ENCODE measurements around the gene VSIG4. TPM values are rescaled to one million over a fixed set of nuclear protein-coding genes. Genes with fewer than 3 reads are reported as not detected.

The VSIG4 gene
- total RNA-seq, 1 donor from 2014 or later = not detected

- DNase-seq (ENCODE audit: low spot score) = no peak
- Histone ChIP-seq H3K4me2 (no peak overlapping the region), H3K36me3 (no peaks in the 10 kb centered on the region), H3F3A (ENCODE audit: low read depth) (no peaks in the 10 kb centered on the region), H3K4me3 (no peak overlapping the region), H3K4me1 (no peaks in the 10 kb centered on the region), H3K27me3 (no peaks in the 10 kb centered on the region), H3K27ac (no peak overlapping the region), H3K9me3 (ENCODE audit: low read depth) (no peaks in the 10 kb centered on the region), H4K20me1 (ENCODE audit: low read depth) (no peaks in the 10 kb centered on the region), H3K79me2 (ENCODE audit: low read depth) (no peaks in the 10 kb centered on the region), H3K9ac (no peak overlapping the region), H2AFZ (replicated peaks) (no peak overlapping the region)
- Mint-ChIP-seq H3K4me3 (no peak overlapping the region), H3K36me3 (no peaks in the 10 kb centered on the region), H3K4me1 (no peaks in the 10 kb centered on the region), H3K9me3 (peaks cover 2% of the 10 kb centered on the region), H3K27ac (no peak overlapping the region), H3K27me3 (ENCODE audit: insufficient read depth, low read depth) (peaks cover under 1% of the 10 kb centered on the region)
- no peak for TF ChIP-seq EZH2 (IDR thresholded peaks at IDR 0.05)
- no peak for TF ChIP-seq CTCF (IDR thresholded peaks at IDR 0.05)
- no peak for TF ChIP-seq EZH2phosphoT487 (IDR thresholded peaks at IDR 0.05)
Observed at GRCh38 chrX:66017659-66018170, 22.2 kb downstream of the VSIG4 start.

- Mint-ChIP-seq H3K27ac (no peak overlapping the region), H3K36me3 (no peaks in the 10 kb centered on the region), H3K9me3 (peaks cover 2% of the 10 kb centered on the region), H3K4me1 (no peaks in the 10 kb centered on the region), H3K4me3 (no peak overlapping the region), H3K27me3 (ENCODE audit: insufficient read depth, low read depth) (peaks cover 2% of the 10 kb centered on the region)
- Histone ChIP-seq H3K27me3 (no peaks in the 10 kb centered on the region), H2AFZ (replicated peaks) (no peak overlapping the region), H3K79me2 (ENCODE audit: low read depth) (no peaks in the 10 kb centered on the region), H3K9ac (no peak overlapping the region), H3K4me1 (no peaks in the 10 kb centered on the region), H3K36me3 (no peaks in the 10 kb centered on the region), H3K9me3 (ENCODE audit: low read depth) (no peaks in the 10 kb centered on the region), H3K27ac (no peak overlapping the region), H3K4me2 (no peak overlapping the region), H4K20me1 (ENCODE audit: low read depth) (no peaks in the 10 kb centered on the region), H3F3A (ENCODE audit: low read depth) (no peaks in the 10 kb centered on the region), H3K4me3 (no peak overlapping the region)
- no peak for DNase-seq (ENCODE audit: low spot score)
- no peak for TF ChIP-seq EZH2 (IDR thresholded peaks at IDR 0.05)
Observed at GRCh38 chrX:66016905-66017658, 22.8 kb downstream of the VSIG4 start.

- no peaks in the 10 kb centered on the region for H3K36me3 ChIP-seq
- Mint-ChIP-seq H3K27me3 (ENCODE audit: insufficient read depth, low read depth) (peaks cover 2% of the 10 kb centered on the region), H3K4me1 (no peaks in the 10 kb centered on the region), H3K36me3 (no peaks in the 10 kb centered on the region), H3K27ac (no peak overlapping the region), H3K4me3 (no peak overlapping the region), H3K9me3 (peaks cover 2% of the 10 kb centered on the region)
- no peak for TF ChIP-seq EZH2 (IDR thresholded peaks at IDR 0.05)
- no peak for TF ChIP-seq CTCF (IDR thresholded peaks at IDR 0.05)
- no peak for TF ChIP-seq EZH2phosphoT487 (IDR thresholded peaks at IDR 0.05)
- no peaks in the 10 kb centered on the region for H3K79me2 ChIP-seq (ENCODE audit: low read depth)
- no peaks in the 10 kb centered on the region for H3K27me3 ChIP-seq
- H3K4me2 ChIP-seq = no peak overlapping the region
- no peaks in the 10 kb centered on the region for H3K4me1 ChIP-seq
- no peaks in the 10 kb centered on the region for H3K9me3 ChIP-seq (ENCODE audit: low read depth)
- H3K27ac ChIP-seq = no peak overlapping the region
- no peak overlapping the region for H3K4me3 ChIP-seq
- H2AFZ ChIP-seq (replicated peaks) = no peak overlapping the region
- H3K9ac ChIP-seq = no peak overlapping the region
- H3F3A ChIP-seq (ENCODE audit: low read depth) = no peaks in the 10 kb centered on the region
- H4K20me1 ChIP-seq (ENCODE audit: low read depth) = no peaks in the 10 kb centered on the region
- no peak for DNase-seq (ENCODE audit: low spot score)
Observed at GRCh38 chrX:66015900-66016689, 23.8 kb downstream of the VSIG4 start.
